Caco-2 (cell line): ENCODE results near the gene JADE2. TPM values are rescaled to one million over a fixed set of nuclear protein-coding genes. Genes with fewer than 3 reads are reported as not detected.

Source experiments
- BruUV-seq: library from RNA; stranded (reverse); fragments of 400-500 nt; replicated peaks from 2 replicates; lab custom pipeline; 2021; lab: Mats Ljungman, UMichigan
- CTCF ChIA-PET: fragments of 300-600 bp; sonication (Branson Sonifier 250); formaldehyde crosslinking; loops from one replicate; lab custom pipeline; 2022; ENCODE audit warnings: antibody characterized with exemption; lab: Charles Lee
- POLR2A ChIA-PET: fragments of 300-600 bp; sonication (Branson Sonifier 250); formaldehyde crosslinking; loops from one replicate; lab custom pipeline; 2022; ENCODE audit warnings: antibody characterized with exemption; lab: Charles Lee
- DNase-seq, 2 experiments: peaks; one replicate each; pipeline versions ENCODE4 v3.0.0 to v3.0.0-alpha.2; 2020 to 2022
- H3K27me3 ChIP-seq: replicated peaks from 2 replicates; pipeline ENCODE4 v1.6.0; 2011; ENCODE audit warnings: low read length; ENCODE audit not compliant: control insufficient read depth, insufficient read depth
- H3K36me3 ChIP-seq: 2 replicates; pipeline ENCODE4 v1.5.1; 2011; ENCODE audit warnings: low read length; ENCODE audit not compliant: control insufficient read depth, insufficient read depth
- H3K4me1 ChIP-seq: fragments of 250-450 bp; sonication (Bioruptor Pico); 2 replicates; pipeline ENCODE4 v1.5.1; 2020; ENCODE audit warnings: mild to moderate bottlenecking
- H3K4me3 ChIP-seq: 2 replicates; pipeline ENCODE4 v1.5.1; 2011; ENCODE audit warnings: low read depth, mild to moderate bottlenecking, control low read depth, low read length
- H3K9me3 ChIP-seq: fragments of 250-450 bp; sonication (Bioruptor Pico); 2 replicates; pipeline ENCODE4 v1.5.1; 2020; ENCODE audit warnings: mild to moderate bottlenecking, moderate library complexity
- H3K27ac Mint-ChIP-seq: one replicate; pipeline ENCODE4 v1.8.0; 2022; ENCODE audit warnings: mixed read lengths; ENCODE audit not compliant: unreplicated experiment
- H3K27me3 Mint-ChIP-seq: one replicate; pipeline ENCODE4 v1.8.0; 2022; ENCODE audit warnings: mixed read lengths; ENCODE audit not compliant: insufficient read depth, unreplicated experiment
- H3K36me3 Mint-ChIP-seq: one replicate; pipeline ENCODE4 v1.8.0; 2022; ENCODE audit warnings: mild to moderate bottlenecking, mixed read lengths; ENCODE audit not compliant: insufficient read depth, unreplicated experiment
- H3K4me1 Mint-ChIP-seq: one replicate; pipeline ENCODE4 v1.8.0; 2022; ENCODE audit warnings: low read depth, mixed read lengths; ENCODE audit not compliant: unreplicated experiment
- H3K4me3 Mint-ChIP-seq: one replicate; pipeline ENCODE4 v1.8.0; 2022; ENCODE audit warnings: mild to moderate bottlenecking, moderate library complexity, mixed read lengths; ENCODE audit not compliant: unreplicated experiment
- H3K9me3 Mint-ChIP-seq: one replicate; pipeline ENCODE4 v1.8.0; 2022; ENCODE audit warnings: mixed read lengths; ENCODE audit not compliant: unreplicated experiment
- CTCF ChIP-seq, 2 experiments: fragments of 200-600 bp in 1 of 2; IDR thresholded peaks; 1 replicate in 1 of 2; 2 replicates in 1 of 2; pipeline versions ENCODE4 v1.5.1 to v1.8.0; 2011 to 2022; ENCODE audit warnings: antibody characterized with exemption in 1 of 2, control low read depth in 1 of 2, inconsistent platforms in 1 of 2, low read depth in 1 of 2, low read length in 1 of 2, mild to moderate bottlenecking in 1 of 2, moderate library complexity in 1 of 2; ENCODE audit not compliant: insufficient read depth in 1 of 2, severe bottlenecking in 1 of 2, unreplicated experiment in 1 of 2
- intact Hi-C: fragments of 100-400 bp; cut with micrococcal nuclease; formaldehyde crosslinking; loops from one replicate; pipeline ENCODE4 v1.10.0; 2022; ENCODE audit not compliant: unreplicated experiment
- total RNA-seq: library from RNA; stranded (reverse); gene quantifications from 2 replicates; pipeline ENCODE4 v1.2.3, GENCODE V29; 2022

Gene JADE2
- total RNA-seq, 1 experiment from 2014 or later, result 67.6 TPM

- H3K27me3 Mint-ChIP-seq, result no peaks in the 10 kb centered on the region
- Histone ChIP-seq H3K4me1 (peaks cover 22% of the 10 kb centered on the region), H3K4me3 (no peak overlapping the region), H3K9me3 (no peaks in the 10 kb centered on the region), H3K36me3 (no peaks in the 10 kb centered on the region), H3K27me3 (no peaks in the 10 kb centered on the region)
- peak overlapping the region; percentile 60 for H3K27ac Mint-ChIP-seq
- no peak for TF ChIP-seq CTCF (IDR thresholded peaks at IDR 0.05; ENCODE audit: insufficient read depth in 1 of 2, low read depth in 1 of 2, low read length in 1 of 2, severe bottlenecking in 1 of 2, unreplicated experiment in 1 of 2)
- H3K9me3 Mint-ChIP-seq, result no peaks in the 10 kb centered on the region
- peaks cover 40% of the 10 kb centered on the region for H3K36me3 Mint-ChIP-seq
- CTCF ChIA-PET, result interaction anchor here (0.6 to 1.7 kb wide), 3 partner anchors 25 to 67 kb away, joined by 3 to 5 read pairs (median 3); no protein-coding TSS in a partner anchor
- peak in 1 of 2 experiments; percentile 68 for DNase-seq
- H3K4me3 Mint-ChIP-seq, result peak overlapping the region; percentile 26
- POLR2A ChIA-PET, result interaction anchor here (0.6 kb wide), 1 partner anchor 37 kb away, joined by 6 read pairs; no protein-coding TSS in a partner anchor
- H3K4me1 Mint-ChIP-seq, result peaks cover 19% of the 10 kb centered on the region
- intact Hi-C loops, result no loop called here
- BruUV-seq, result no TSS peak
Measured at GRCh38 chr5:134626369-134627014, 101.0 kb downstream of the JADE2 start.

Other genes starting within 250 kb of the JADE2 start
- gene CDKL3, start 158.5 kb upstream of the JADE2 start, total RNA-seq, result 1.8 and 2.0 TPM in 2 replicates
- 76.1 and 78.9 TPM in 2 replicates for gene UBE2B, start 154.1 kb upstream of the JADE2 start, total RNA-seq
- 49.8 and 53.2 TPM in 2 replicates for gene CDKN2AIPNL, start 113.8 kb upstream of the JADE2 start, total RNA-seq
- gene SAR1B, start 107.2 kb downstream of the JADE2 start, total RNA-seq, result 64.8 and 66.4 TPM in 2 replicates
- 47.4 and 49.9 TPM in 2 replicates for gene SEC24A, start 123.1 kb downstream of the JADE2 start, total RNA-seq
- gene CAMLG, start 212.9 kb downstream of the JADE2 start, total RNA-seq, result 26.6 and 30.9 TPM in 2 replicates
- gene DDX46, start 233.1 kb downstream of the JADE2 start, total RNA-seq, result 96.1 and 116 TPM in 2 replicates